BLaER1 (cell line): ENCODE measurements around the gene SKOR2.

ENCODE experiments used
- H3K27ac ChIP-seq: shearing (Covaris generic); formaldehyde crosslinking; 2 replicates; pipeline ENCODE4 v1.8.1; 2022
- H3K27me3 ChIP-seq: shearing (Covaris generic); formaldehyde crosslinking; 2 replicates; pipeline ENCODE4 v1.8.1; 2022
- H3K36me3 ChIP-seq: shearing (Covaris generic); formaldehyde crosslinking; 2 replicates; pipeline ENCODE4 v1.8.1; 2022
- H3K4me1 ChIP-seq: shearing (Covaris generic); formaldehyde crosslinking; 2 replicates; pipeline ENCODE4 v1.8.1; 2022
- H3K4me2 ChIP-seq: shearing (Covaris generic); formaldehyde crosslinking; 2 replicates; pipeline ENCODE4 v1.8.1; 2022
- H3K4me3 ChIP-seq: shearing (Covaris generic); formaldehyde crosslinking; 2 replicates; pipeline ENCODE4 v1.8.1; 2022
- H3K9ac ChIP-seq: shearing (Covaris generic); formaldehyde crosslinking; 2 replicates; pipeline ENCODE4 v1.8.1; 2022
- H3K9me3 ChIP-seq: shearing (Covaris generic); formaldehyde crosslinking; 2 replicates; pipeline ENCODE4 v1.8.1; 2022
- H4K20me1 ChIP-seq: shearing (Covaris generic); formaldehyde crosslinking; 2 replicates; pipeline ENCODE4 v1.8.1; 2022
- Cebpa-rat ChIP-seq: shearing (Covaris generic); IDR thresholded peaks from 2 replicates; pipeline ENCODE4 v1.8.1; 2022

Gene SKOR2

GRCh38 chr18:47260120-47260923 is 8.9 kb upstream of the SKOR2 start:
- H3K4me3 ChIP-seq = no peak overlapping the region
- no peaks in the 10 kb centered on the region; the same call in 1 of the 2 replicates for H4K20me1 ChIP-seq
- no peaks in the 10 kb centered on the region for H3K4me1 ChIP-seq
- no peak overlapping the region for H3K4me2 ChIP-seq
- no peak overlapping the region for H3K27ac ChIP-seq
- H3K27me3 ChIP-seq = peaks cover 8% of the 10 kb centered on the region; the same call in 1 of the 2 replicates
- H3K36me3 ChIP-seq = no peaks in the 10 kb centered on the region
- H3K9ac ChIP-seq = no peak overlapping the region
- H3K9me3 ChIP-seq = peaks cover 45% of the 10 kb centered on the region
- no peak for TF ChIP-seq Cebpa-rat

GRCh38 chr18:47254341-47254939 is 3.0 kb upstream of the SKOR2 start:
- Histone ChIP-seq H4K20me1 (no peaks in the 10 kb centered on the region; the same call in 1 of the 2 replicates), H3K9me3 (peaks cover 11% of the 10 kb centered on the region), H3K36me3 (no peaks in the 10 kb centered on the region), H3K9ac (no peak overlapping the region), H3K27ac (no peak overlapping the region), H3K27me3 (peaks cover 55% of the 10 kb centered on the region), H3K4me2 (no peak overlapping the region), H3K4me3 (no peak overlapping the region), H3K4me1 (no peaks in the 10 kb centered on the region)
- no peak for TF ChIP-seq Cebpa-rat

- no peak for TF ChIP-seq Cebpa-rat
- H3K27ac ChIP-seq = no peak overlapping the region
These were observed 1.7 kb upstream of the SKOR2 start for GRCh38 chr18:47253101-47253654.

GRCh38 chr18:47250391-47251046 is 941 bp downstream of the SKOR2 start:
- H3K27ac ChIP-seq = no peak overlapping the region
- H3K4me2 ChIP-seq = no peak overlapping the region
- H4K20me1 ChIP-seq = no peaks in the 10 kb centered on the region; the same call in 1 of the 2 replicates
- no peak overlapping the region for H3K4me3 ChIP-seq
- TF ChIP-seq Cebpa-rat = no peak
- peaks cover 48% of the 10 kb centered on the region for H3K27me3 ChIP-seq
- H3K36me3 ChIP-seq = no peaks in the 10 kb centered on the region
- no peaks in the 10 kb centered on the region for H3K4me1 ChIP-seq
- no peak overlapping the region for H3K9ac ChIP-seq
- peaks cover 36% of the 10 kb centered on the region for H3K9me3 ChIP-seq

More at GRCh38 chr18:47253101-47253654, 1.7 kb upstream of the SKOR2 start:
- no peak overlapping the region for H3K4me3 ChIP-seq
- no peaks in the 10 kb centered on the region for H3K36me3 ChIP-seq
- no peaks in the 10 kb centered on the region; the same call in 1 of the 2 replicates for H4K20me1 ChIP-seq
- H3K4me2 ChIP-seq = no peak overlapping the region
- H3K9ac ChIP-seq = no peak overlapping the region
- H3K9me3 ChIP-seq = peaks cover 20% of the 10 kb centered on the region
- H3K27me3 ChIP-seq = peaks cover 55% of the 10 kb centered on the region
- H3K4me1 ChIP-seq = no peaks in the 10 kb centered on the region

GRCh38 chr18:47249314-47249981 is 2.0 kb downstream of the SKOR2 start:
- Histone ChIP-seq H3K36me3 (no peaks in the 10 kb centered on the region), H3K9me3 (peaks cover 36% of the 10 kb centered on the region), H3K9ac (no peak overlapping the region), H3K4me1 (no peaks in the 10 kb centered on the region), H3K27me3 (peaks cover 39% of the 10 kb centered on the region), H3K4me2 (no peak overlapping the region), H3K27ac (no peak overlapping the region), H4K20me1 (no peaks in the 10 kb centered on the region; the same call in 1 of the 2 replicates), H3K4me3 (no peak overlapping the region)
- no peak for TF ChIP-seq Cebpa-rat

GRCh38 chr18:47248604-47249313 is 2.7 kb downstream of the SKOR2 start:
- no peak overlapping the region for H3K9ac ChIP-seq
- H3K36me3 ChIP-seq = no peaks in the 10 kb centered on the region
- H3K27ac ChIP-seq = no peak overlapping the region
- no peak overlapping the region for H3K4me2 ChIP-seq
- H3K4me3 ChIP-seq = no peak overlapping the region
- TF ChIP-seq Cebpa-rat = no peak
- H3K27me3 ChIP-seq = peaks cover 32% of the 10 kb centered on the region
- H4K20me1 ChIP-seq = no peaks in the 10 kb centered on the region
- no peaks in the 10 kb centered on the region for H3K4me1 ChIP-seq
- peaks cover 36% of the 10 kb centered on the region for H3K9me3 ChIP-seq

- Histone ChIP-seq H3K4me1 (no peaks in the 10 kb centered on the region), H3K27ac (no peak overlapping the region), H3K9me3 (peaks cover 36% of the 10 kb centered on the region), H3K4me3 (no peak overlapping the region), H3K27me3 (peaks cover 26% of the 10 kb centered on the region), H3K4me2 (no peak overlapping the region), H4K20me1 (no peaks in the 10 kb centered on the region), H3K9ac (no peak overlapping the region), H3K36me3 (no peaks in the 10 kb centered on the region)
- no peak for TF ChIP-seq Cebpa-rat
These were observed 3.3 kb downstream of the SKOR2 start for GRCh38 chr18:47248115-47248603.

- H3K9me3 ChIP-seq = peaks cover 36% of the 10 kb centered on the region
- H3K9ac ChIP-seq = no peak overlapping the region
- no peak for TF ChIP-seq Cebpa-rat
- no peak overlapping the region for H3K4me3 ChIP-seq
- no peaks in the 10 kb centered on the region for H4K20me1 ChIP-seq
- no peak overlapping the region for H3K27ac ChIP-seq
- peaks cover 20% of the 10 kb centered on the region; the same call in 1 of the 2 replicates for H3K27me3 ChIP-seq
- H3K4me1 ChIP-seq = no peaks in the 10 kb centered on the region
- H3K36me3 ChIP-seq = no peaks in the 10 kb centered on the region
- H3K4me2 ChIP-seq = no peak overlapping the region
These were observed 3.9 kb downstream of the SKOR2 start for GRCh38 chr18:47247416-47248114.
